ENCODE results near the gene FASTKD1. TPM values are rescaled to one million over a fixed set of nuclear protein-coding genes. Genes with fewer than 3 reads are reported as not detected.
"Not testable (repeated sequence)": the region's sequence is repeated elsewhere in the genome, so short reads cannot be mapped to it uniquely, and the experiment has no call there.

The FASTKD1 gene
- total and polyA plus RNA-seq, 12 donors = 42.4 to 243 (median 88.5) TPM

DNA sequence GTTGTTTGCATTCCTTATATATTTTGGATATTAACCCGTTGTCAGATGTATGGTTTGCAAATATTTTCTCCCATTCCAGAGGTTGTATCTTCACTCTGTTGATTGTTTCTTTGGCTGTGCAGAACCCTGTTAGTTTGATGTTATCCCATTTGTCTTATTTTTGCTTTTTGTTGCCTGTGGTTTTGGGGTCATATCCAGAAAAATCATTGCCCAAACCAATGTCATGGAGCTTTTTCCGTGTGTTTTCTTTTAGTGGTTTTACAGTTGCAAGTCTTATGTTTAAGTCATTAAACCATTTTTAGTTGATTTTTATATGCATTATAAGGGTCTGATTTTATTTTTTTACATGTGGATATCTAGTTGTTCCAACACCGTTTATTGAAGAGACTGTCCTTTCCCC is 46.3 kb upstream of the FASTKD1 start:
- TF ChIP-seq, protein P1, sequence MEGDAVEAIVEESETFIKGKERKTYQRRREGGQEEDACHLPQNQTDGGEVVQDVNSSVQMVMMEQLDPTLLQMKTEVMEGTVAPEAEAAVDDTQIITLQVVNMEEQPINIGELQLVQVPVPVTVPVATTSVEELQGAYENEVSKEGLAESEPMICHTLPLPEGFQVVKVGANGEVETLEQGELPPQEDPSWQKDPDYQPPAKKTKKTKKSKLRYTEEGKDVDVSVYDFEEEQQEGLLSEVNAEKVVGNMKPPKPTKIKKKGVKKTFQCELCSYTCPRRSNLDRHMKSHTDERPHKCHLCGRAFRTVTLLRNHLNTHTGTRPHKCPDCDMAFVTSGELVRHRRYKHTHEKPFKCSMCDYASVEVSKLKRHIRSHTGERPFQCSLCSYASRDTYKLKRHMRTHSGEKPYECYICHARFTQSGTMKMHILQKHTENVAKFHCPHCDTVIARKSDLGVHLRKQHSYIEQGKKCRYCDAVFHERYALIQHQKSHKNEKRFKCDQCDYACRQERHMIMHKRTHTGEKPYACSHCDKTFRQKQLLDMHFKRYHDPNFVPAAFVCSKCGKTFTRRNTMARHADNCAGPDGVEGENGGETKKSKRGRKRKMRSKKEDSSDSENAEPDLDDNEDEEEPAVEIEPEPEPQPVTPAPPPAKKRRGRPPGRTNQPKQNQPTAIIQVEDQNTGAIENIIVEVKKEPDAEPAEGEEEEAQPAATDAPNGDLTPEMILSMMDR (IDR thresholded peaks at IDR 0.05) = no peak
- no peak overlapping the region for H3K4me3 ChIP-seq
- DNase-seq (no peak), ATAC-seq (no peak)
- no peak overlapping the region for H3K27ac ChIP-seq
- no peaks in the 10 kb centered on the region for H3K4me1 ChIP-seq
- peaks cover 0 to 22% (median 0%) of the 10 kb centered on the region in 11 donors for H3K9me3 ChIP-seq
- peaks cover 0 to 98% (median 21%) of the 10 kb centered on the region in 9 donors for H3K36me3 ChIP-seq
- intact Hi-C loops (cut with DNase I) = no loop called here
- 56 to 58% methylated on average over 3 of the region's 3 CpGs for WGBS, 2 donors
- no peaks in the 10 kb centered on the region for H3K27me3 ChIP-seq

DNA sequence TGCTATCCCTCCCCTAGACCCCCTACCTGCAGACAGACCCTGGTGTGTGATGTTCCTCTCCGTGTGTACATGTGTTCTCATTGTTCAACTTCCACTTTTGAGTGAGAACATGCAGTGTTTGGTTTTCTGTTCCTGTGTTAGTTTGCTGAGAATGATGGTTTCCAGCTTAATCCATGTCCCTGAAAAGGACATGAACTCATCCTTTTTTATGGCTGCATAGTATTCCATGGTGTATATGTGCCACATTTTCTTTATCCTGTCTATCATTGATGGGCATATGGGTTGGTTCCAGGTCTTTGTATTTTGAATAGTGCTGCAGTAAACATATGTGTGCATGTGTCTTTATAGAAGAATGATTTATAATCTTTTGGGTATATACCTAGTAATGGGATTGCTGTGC is 42.3 kb upstream of the FASTKD1 start:
- Histone ChIP-seq H3K9me3 (peaks cover 0 to 22% (median 0%) of the 10 kb centered on the region in 11 donors), H3K36me3 (peaks cover 0 to 100% (median 43%) of the 10 kb centered on the region in 9 donors)
- 98 to 100% methylated on average over 1 of the region's 1 CpG for WGBS, 2 donors
- H3K4me1 ChIP-seq; H3K4me3 ChIP-seq; H3K27ac ChIP-seq; ATAC-seq; intact Hi-C loops (cut with DNase I); H3K27me3 ChIP-seq; DNase-seq: not testable (repeated sequence)

GRCh38 chr2:169613876-169614275 is 40.2 kb upstream of the FASTKD1 start:
- Histone ChIP-seq H3K27ac (no peak overlapping the region), H3K4me1 (no peaks in the 10 kb centered on the region), H3K4me3 (no peak overlapping the region), H3K27me3 (no peaks in the 10 kb centered on the region), H3K36me3 (peaks cover 0 to 100% (median 63%) of the 10 kb centered on the region in 9 donors), H3K9me3 (peaks cover 0 to 21% (median 0%) of the 10 kb centered on the region in 11 donors)
- intact Hi-C loops (cut with DNase I) = no loop called here
- DNase-seq (no peak), ATAC-seq (no peak)
- TF ChIP-seq, protein P1 (IDR thresholded peaks at IDR 0.05) = no peak
- WGBS, 2 donors = 86 to 92% methylated on average over 2 of the region's 2 CpGs

DNA sequence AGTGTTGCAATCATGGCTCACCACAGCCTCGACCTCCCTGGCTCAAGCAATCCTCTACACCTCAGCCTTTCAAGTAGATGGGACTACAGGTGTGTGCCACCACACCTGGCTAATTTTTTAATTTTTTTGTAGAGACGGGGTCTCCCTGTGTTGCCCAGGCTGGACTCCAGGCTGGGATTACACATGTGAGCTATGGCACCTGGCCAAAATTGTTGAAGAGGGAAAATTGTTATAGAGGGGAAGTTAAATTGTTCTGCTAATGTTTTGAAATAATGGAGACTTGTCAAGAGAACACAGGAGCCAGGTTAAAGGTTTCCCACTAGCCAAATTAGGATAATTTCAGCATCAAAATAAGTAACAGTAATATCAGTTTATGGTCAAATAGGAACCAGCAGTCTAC is 35.6 kb upstream of the FASTKD1 start:
- intact Hi-C loops (cut with DNase I) = no loop called here
- WGBS, 2 donors = 85 to 89% methylated on average over 2 of the region's 2 CpGs
- TF ChIP-seq, protein P1 (IDR thresholded peaks at IDR 0.05) = no peak
- Histone ChIP-seq H3K9me3 (peaks cover 0 to 5% (median 0%) of the 10 kb centered on the region in 11 donors), H3K27me3 (no peaks in the 10 kb centered on the region), H3K4me1 (no peaks in the 10 kb centered on the region), H3K4me3 (no peak overlapping the region), H3K27ac (no peak overlapping the region), H3K36me3 (peaks cover 0 to 100% (median 55%) of the 10 kb centered on the region in 9 donors)
- DNase-seq = no peak
- no peak for ATAC-seq

GRCh38 chr2:169599568-169599967 is 25.9 kb upstream of the FASTKD1 start:
- no peak overlapping the region for H3K4me3 ChIP-seq
- ATAC-seq = no peak
- peaks cover 0 to 21% (median 7%) of the 10 kb centered on the region in 9 donors for H3K4me1 ChIP-seq
- no peaks in the 10 kb centered on the region for H3K9me3 ChIP-seq
- DNase-seq = no peak
- peaks cover 0 to 21% (median 2%) of the 10 kb centered on the region in 9 donors for H3K36me3 ChIP-seq
- TF ChIP-seq, protein P1 (IDR thresholded peaks at IDR 0.05) = no peak
- H3K27ac ChIP-seq = no peak overlapping the region
- no peaks in the 10 kb centered on the region for H3K27me3 ChIP-seq
- intact Hi-C loops (cut with DNase I) = no loop called here
